ENCODE results near the gene PRKAA2.

DNA sequence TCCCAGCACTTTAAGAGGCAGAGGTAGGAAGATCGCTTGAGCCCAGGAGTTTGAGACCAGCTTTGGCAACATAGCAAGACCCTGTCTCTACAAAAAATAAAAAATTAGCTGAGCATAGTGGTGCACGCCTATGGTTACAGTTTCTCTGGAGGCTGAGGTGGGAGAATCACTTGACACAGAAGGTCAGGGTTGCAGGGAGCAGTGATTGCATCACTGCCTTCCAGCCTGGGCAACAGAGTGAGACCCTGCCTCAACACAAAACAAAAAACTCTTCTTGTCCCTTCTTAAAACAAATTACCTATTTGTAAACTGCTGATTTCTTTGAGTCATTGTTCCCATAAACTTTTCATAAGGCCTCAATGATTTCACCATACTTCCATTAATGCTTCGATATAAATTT, 18.7 kb downstream of the PRKAA2 start:
- TF ChIP-seq POLR2AphosphoS5 (IDR thresholded peaks at IDR 0.05): no peak
- TF ChIP-seq, protein P1, sequence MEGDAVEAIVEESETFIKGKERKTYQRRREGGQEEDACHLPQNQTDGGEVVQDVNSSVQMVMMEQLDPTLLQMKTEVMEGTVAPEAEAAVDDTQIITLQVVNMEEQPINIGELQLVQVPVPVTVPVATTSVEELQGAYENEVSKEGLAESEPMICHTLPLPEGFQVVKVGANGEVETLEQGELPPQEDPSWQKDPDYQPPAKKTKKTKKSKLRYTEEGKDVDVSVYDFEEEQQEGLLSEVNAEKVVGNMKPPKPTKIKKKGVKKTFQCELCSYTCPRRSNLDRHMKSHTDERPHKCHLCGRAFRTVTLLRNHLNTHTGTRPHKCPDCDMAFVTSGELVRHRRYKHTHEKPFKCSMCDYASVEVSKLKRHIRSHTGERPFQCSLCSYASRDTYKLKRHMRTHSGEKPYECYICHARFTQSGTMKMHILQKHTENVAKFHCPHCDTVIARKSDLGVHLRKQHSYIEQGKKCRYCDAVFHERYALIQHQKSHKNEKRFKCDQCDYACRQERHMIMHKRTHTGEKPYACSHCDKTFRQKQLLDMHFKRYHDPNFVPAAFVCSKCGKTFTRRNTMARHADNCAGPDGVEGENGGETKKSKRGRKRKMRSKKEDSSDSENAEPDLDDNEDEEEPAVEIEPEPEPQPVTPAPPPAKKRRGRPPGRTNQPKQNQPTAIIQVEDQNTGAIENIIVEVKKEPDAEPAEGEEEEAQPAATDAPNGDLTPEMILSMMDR (IDR thresholded peaks at IDR 0.05): no peak
